H1 (cell line): ENCODE data around the gene CTNNA3. TPM values are rescaled to one million over a fixed set of nuclear protein-coding genes. Genes with fewer than 3 reads are reported as not detected.

Experiments
- CTCF ChIA-PET: fragments of 300-600 bp; sonication (Branson Sonifier 250); formaldehyde crosslinking; loops from one replicate; lab custom pipeline; 2021; ENCODE audit not compliant: partially characterized antibody; lab: Charles Lee
- POLR2A ChIA-PET: fragments of 300-600 bp; sonication (Branson Sonifier 250); formaldehyde crosslinking; loops from one replicate; lab custom pipeline; 2021; ENCODE audit warnings: inconsistent platforms; ENCODE audit not compliant: partially characterized antibody; lab: Charles Lee
- DNase-seq, 2 experiments: peaks; one replicate each; pipeline versions ENCODE4 v3.0.0 to v3.0.0-alpha.2; 2010 to 2022; ENCODE audit warnings: low spot score in 2 of 2, low read depth in 1 of 2, mixed read lengths in 1 of 2
- FAIRE-seq: peaks from 2 replicates; lab custom pipeline; 2011; peaks lifted over from hg19 to GRCh38; lab: Jason Lieb, UNC
- H2AFZ ChIP-seq: 2 replicates; pipeline ENCODE4 v1.8.1; 2012; ENCODE audit warnings: low read length, inconsistent platforms
- H2AK5ac ChIP-seq: 2 replicates; pipeline ENCODE4 v1.6.1; 2013; ENCODE audit warnings: low read depth, low read length
- H2BK120ac ChIP-seq: replicated peaks from 2 replicates; pipeline ENCODE3; 2013; ENCODE audit warnings: low read depth, low read length, inconsistent platforms
- H2BK12ac ChIP-seq: 2 replicates; pipeline ENCODE4 v1.6.1; 2013; ENCODE audit warnings: low read depth, low read length
- H2BK15ac ChIP-seq: 2 replicates; pipeline ENCODE4 v1.6.1; 2013; ENCODE audit warnings: low read length
- H2BK20ac ChIP-seq: 2 replicates; pipeline ENCODE4 v1.6.1; 2013; ENCODE audit warnings: low read length
- H2BK5ac ChIP-seq: 2 replicates; pipeline ENCODE4 v1.6.1; 2013; ENCODE audit warnings: low read depth, low read length
- H3K14ac ChIP-seq: 2 replicates; pipeline ENCODE4 v1.6.1; 2013; ENCODE audit warnings: inconsistent platforms; ENCODE audit not compliant: insufficient read length
- H3K18ac ChIP-seq: 2 replicates; pipeline ENCODE4 v1.6.1; 2013; ENCODE audit warnings: low read length; ENCODE audit errors: extremely low read depth
- H3K23ac ChIP-seq: 2 replicates; pipeline ENCODE4 v1.6.1; 2013; ENCODE audit warnings: inconsistent platforms; ENCODE audit not compliant: insufficient read length
- H3K23me2 ChIP-seq: 2 replicates; pipeline ENCODE4 v1.6.1; 2013; ENCODE audit warnings: low read depth, low read length
- H3K27ac ChIP-seq: 2 replicates; pipeline ENCODE4 v1.6.1; 2011; ENCODE audit warnings: low read depth, low read length, inconsistent platforms
- H3K27me3 ChIP-seq, 4 experiments: replicated peaks in 1 of 4; 1 replicate in 1 of 4; 2 replicates in 3 of 4; pipeline versions ENCODE4 v1.6.1 to v1.8.1; 2011 to 2013; ENCODE audit warnings: low read length in 3 of 4, mild to moderate bottlenecking in 3 of 4, inconsistent platforms in 2 of 4, mixed read lengths in 2 of 4, moderate library complexity in 1 of 4; ENCODE audit not compliant: control insufficient read depth in 3 of 4, insufficient read depth in 3 of 4; ENCODE audit errors: extremely low read depth in 1 of 4
- H3K36me3 ChIP-seq, 4 experiments: 2 replicates each; pipeline versions ENCODE4 v1.6.1 to v1.8.1; 2011 to 2013; ENCODE audit warnings: mild to moderate bottlenecking in 4 of 4, low read length in 3 of 4, moderate library complexity in 2 of 4, control low read depth in 1 of 4, inconsistent platforms in 1 of 4; ENCODE audit not compliant: insufficient read depth in 4 of 4, control insufficient read depth in 2 of 4
- H3K4ac ChIP-seq: replicated peaks from 2 replicates; pipeline ENCODE3; 2013; ENCODE audit warnings: low read length, low read depth, mixed read lengths, inconsistent platforms; ENCODE audit not compliant: insufficient read length
- H3K4me1 ChIP-seq, 4 experiments: replicated peaks in 1 of 4; 1 replicate in 1 of 4; 2 replicates in 3 of 4; pipeline versions ENCODE4 v1.6.1 to v1.8.1; 2011 to 2013; ENCODE audit warnings: low read length in 3 of 4, inconsistent platforms in 2 of 4, mixed read lengths in 1 of 4; ENCODE audit not compliant: insufficient read depth in 4 of 4, control insufficient read depth in 3 of 4
- H3K4me2 ChIP-seq, 2 experiments: 2 replicates each; pipeline versions ENCODE4 v1.6.1 to v1.8.1; 2011 to 2013; ENCODE audit warnings: low read depth in 2 of 2, low read length in 2 of 2, control low read depth in 1 of 2, inconsistent platforms in 1 of 2, mild to moderate bottlenecking in 1 of 2; ENCODE audit not compliant: insufficient read depth in 1 of 2
- H3K4me3 ChIP-seq, 4 experiments: fragments of 200-600, 300-600 bp in 1 of 4; sonication (generic), shearing (Covaris generic), sonication (Bioruptor Twin) in 1 of 4; 2 replicates each; pipeline versions ENCODE4 v1.5.1 to v1.8.1; 2011 to 2016; ENCODE audit warnings: low read length in 4 of 4, low read depth in 3 of 4, control low read depth in 2 of 4, inconsistent platforms in 2 of 4, mild to moderate bottlenecking in 2 of 4, mixed read lengths in 1 of 4, moderate library complexity in 1 of 4; ENCODE audit not compliant: insufficient read depth in 2 of 4; ENCODE audit errors: extremely low read depth in 1 of 4
- H3K56ac ChIP-seq: replicated peaks from 2 replicates; pipeline ENCODE3; 2013; ENCODE audit warnings: low read depth, mild to moderate bottlenecking, mixed read lengths, low read length, inconsistent platforms; ENCODE audit not compliant: insufficient read length
- H3K79me1 ChIP-seq: 2 replicates; pipeline ENCODE4 v1.6.1; 2013; ENCODE audit warnings: low read depth, low read length, control low read depth
- H3K79me2 ChIP-seq, 2 experiments: 2 replicates each; pipeline versions ENCODE4 v1.6.1 to v1.8.1; 2012 to 2013; ENCODE audit warnings: low read length in 2 of 2, mild to moderate bottlenecking in 2 of 2, inconsistent platforms in 1 of 2; ENCODE audit not compliant: insufficient read depth in 2 of 2, control insufficient read depth in 1 of 2
- H3K9ac ChIP-seq, 4 experiments: replicated peaks in 1 of 4; 1 replicate in 1 of 4; 2 replicates in 3 of 4; pipeline versions ENCODE4 v1.6.1 to v1.8.1; 2011 to 2013; ENCODE audit warnings: low read depth in 3 of 4, low read length in 3 of 4, control low read depth in 2 of 4, mild to moderate bottlenecking in 2 of 4, moderate library complexity in 2 of 4, inconsistent platforms in 1 of 4; ENCODE audit errors: extremely low read depth in 1 of 4
- H3K9me3 ChIP-seq, 2 experiments: 2 replicates each; pipeline versions ENCODE4 v1.6.1 to v1.8.1; 2012 to 2013; ENCODE audit warnings: mild to moderate bottlenecking in 2 of 2, moderate library complexity in 2 of 2, control low read depth in 1 of 2, inconsistent platforms in 1 of 2, low read depth in 1 of 2, low read length in 1 of 2, mixed read lengths in 1 of 2; ENCODE audit not compliant: insufficient read depth in 2 of 2
- H4K20me1 ChIP-seq, 2 experiments: replicated peaks in 1 of 2; 2 replicates each; pipeline versions ENCODE3 to v1.8.1; 2011 to 2013; ENCODE audit warnings: inconsistent platforms in 2 of 2, low read length in 2 of 2, mild to moderate bottlenecking in 1 of 2; ENCODE audit not compliant: insufficient read depth in 2 of 2, control insufficient read depth in 1 of 2
- H4K5ac ChIP-seq: 2 replicates; pipeline ENCODE4 v1.6.1; 2013; ENCODE audit warnings: low read length, low read depth, mixed read lengths, inconsistent platforms; ENCODE audit not compliant: insufficient read length
- H4K8ac ChIP-seq: 2 replicates; pipeline ENCODE4 v1.8.0; 2013; ENCODE audit warnings: mild to moderate bottlenecking, moderate library complexity, low read length, inconsistent platforms; ENCODE audit not compliant: insufficient read depth; ENCODE audit errors: extremely low read depth
- H4K91ac ChIP-seq: replicated peaks from 2 replicates; pipeline ENCODE3; 2013; ENCODE audit warnings: low read length, mixed read lengths, inconsistent platforms; ENCODE audit not compliant: insufficient read length
- ASH2L ChIP-seq: fragments of 200-600, 300-600 bp; sonication (generic); IDR thresholded peaks from one replicate; pipeline ENCODE4 v1.7.1; 2017; ENCODE audit warnings: low read length
- BRCA1 ChIP-seq: IDR thresholded peaks from 2 replicates; pipeline ENCODE4 v1.6.1; 2012; ENCODE audit warnings: low read depth, low read length, improper control_type of control experiment
- CHD1 ChIP-seq: IDR thresholded peaks from 2 replicates; pipeline ENCODE4 v1.6.1; 2012; ENCODE audit warnings: low read depth, low read length, improper control_type of control experiment
- JUND ChIP-seq: IDR thresholded peaks from 2 replicates; pipeline ENCODE4 v1.6.1; 2011; ENCODE audit warnings: mild to moderate bottlenecking, improper control_type of control experiment, low read length
- KDM1A ChIP-seq: fragments of 200-600, 300-600 bp; sonication (generic); IDR thresholded peaks from 2 replicates; pipeline ENCODE4 v1.7.1; 2016; ENCODE audit warnings: mild to moderate bottlenecking, low read length, borderline replicate concordance
- KDM5A ChIP-seq: fragments of 200-600 bp; IDR thresholded peaks from 2 replicates; pipeline ENCODE4 v1.7.1; 2012; ENCODE audit warnings: mild to moderate bottlenecking, low read length, inconsistent platforms, mixed read lengths
- MAFK ChIP-seq: IDR thresholded peaks from 2 replicates; pipeline ENCODE4 v1.6.1; 2012; ENCODE audit warnings: low read depth, mild to moderate bottlenecking, improper control_type of control experiment, low read length
- RNF2 ChIP-seq: fragments of 200-900, 300-1000 bp; sonication (generic); IDR thresholded peaks from 2 replicates; pipeline ENCODE4 v1.7.1; 2016; ENCODE audit warnings: borderline replicate concordance, low read depth, mild to moderate bottlenecking, antibody characterized with exemption, low read length; ENCODE audit not compliant: poor library complexity, severe bottlenecking; ENCODE audit errors: missing control alignments
- RXRA ChIP-seq: IDR thresholded peaks from 2 replicates; pipeline ENCODE4 v1.6.1; 2011; ENCODE audit warnings: low read depth, mild to moderate bottlenecking, low read length, moderate library complexity; ENCODE audit not compliant: insufficient read depth
- SIN3A ChIP-seq, 2 experiments: IDR thresholded peaks in 1 of 2; conservative IDR thresholded peaks in 1 of 2; 2 replicates each; pipeline ENCODE4 v1.6.1; 2011 to 2012; ENCODE audit warnings: low read length in 2 of 2, improper control_type of control experiment in 1 of 2, low read depth in 1 of 2, mild to moderate bottlenecking in 1 of 2
- SRF ChIP-seq: IDR thresholded peaks from 2 replicates; pipeline ENCODE4 v1.6.1; 2011; ENCODE audit warnings: mild to moderate bottlenecking, low read depth, low read length, moderate library complexity
- WGBS, 2 experiments: shearing (Covaris generic) in 1 of 2; methylation state at CpG; one replicate each; pipeline versions ENCODE4 v1.1.6 to v1.1.7; 2013 to 2015; ENCODE audit warnings: low lambda C conversion rate in 2 of 2, mixed read lengths in 2 of 2, inconsistent platforms in 1 of 2, low coverage in 1 of 2, missing lambda C conversion rate in 1 of 2; ENCODE audit not compliant: insufficient replicate concordance in 2 of 2, insufficient coverage in 1 of 2, insufficient read length in 1 of 2; ENCODE audit errors: extremely low coverage in 1 of 2, missing lambda C conversion rate in 1 of 2; 5-methylcytosine and 5-hydroxymethylcytosine counted together
- polyA plus RNA-seq, 7 experiments: library from polyadenylated mRNA; depleted of rRNA in 3 of 7; stranded (reverse) in 5 of 7; unstranded in 2 of 7; fragments of >200 nt in 5 of 7; fragments of 200-250 nt in 2 of 7; gene quantifications; 1 replicate in 5 of 7; 2 replicates in 1 of 7; 4 replicates in 1 of 7; pipeline versions ENCODE4 v1.2.1 to v1.2.3, GENCODE V29; 2011 to 2013; ENCODE audit warnings: missing spikeins in 2 of 7, mixed read lengths in 2 of 7
- total RNA-seq: library from RNA; stranded (reverse); fragmentation: NEBNext Ultra II Directional; extraction: Animal tissue kit (Norgen Biotek cat#: 25700); gene quantifications from 2 replicates; pipeline ENCODE4 v1.2.1, GENCODE V29; 2021

CTNNA3 gene
- total and polyA plus RNA-seq, 2 of the 8 experiments (the other 6 are each of a cell fraction or from before 2014, with no cell fraction given) = 1.3 to 1.5 TPM

- H2BK5ac ChIP-seq = no peak overlapping the region
- no peak overlapping the region for H3K4me2 ChIP-seq
- H4K5ac ChIP-seq = no peak overlapping the region
- H3K4ac ChIP-seq = no peak overlapping the region
- H3K36me3 ChIP-seq = no peaks in the 10 kb centered on the region
- H3K4me3 ChIP-seq = no peak overlapping the region
- no peak overlapping the region for H3K14ac ChIP-seq
- no peaks in the 10 kb centered on the region for H3K79me2 ChIP-seq
- no peak overlapping the region for H2BK12ac ChIP-seq
- no peak overlapping the region for H4K8ac ChIP-seq
- no peak overlapping the region for H2BK120ac ChIP-seq
- no peak for FAIRE-seq
- no peak overlapping the region for H3K18ac ChIP-seq
- H3K23ac ChIP-seq = no peak overlapping the region
- CTCF ChIA-PET = no interaction called here
- no peaks in the 10 kb centered on the region for H3K27me3 ChIP-seq
- H3K9ac ChIP-seq = no peak overlapping the region
- H3K27ac ChIP-seq = no peak overlapping the region
- TF ChIP-seq CHD1 = no peak
- TF ChIP-seq JUND = no peak
- TF ChIP-seq RXRA = no peak
- no peak for TF ChIP-seq ASH2L
- TF ChIP-seq MAFK = no peak
- TF ChIP-seq SRF = no peak
- TF ChIP-seq BRCA1 = no peak
- no peak for TF ChIP-seq RNF2
- TF ChIP-seq KDM5A = no peak
- no peak for TF ChIP-seq KDM1A
- TF ChIP-seq SIN3A (conservative IDR thresholded peaks at IDR 0.05 in 1 of 2, IDR thresholded peaks at IDR 0.05 in 1 of 2; ENCODE audit: low read depth in 1 of 2, low read length in 2 of 2) = no peak
- TF ChIP-seq, all 59 proteins: peak for 0
- Histone ChIP-seq H2AFZ (no peak overlapping the region), H3K56ac (no peak overlapping the region), H3K79me1 (no peaks in the 10 kb centered on the region), H4K20me1 (no peaks in the 10 kb centered on the region), H3K23me2 (no peaks in the 10 kb centered on the region), H3K9me3 (no peaks in the 10 kb centered on the region), H2BK15ac (no peak overlapping the region), H3K4me1 (no peaks in the 10 kb centered on the region), H2AK5ac (no peak overlapping the region), H2BK20ac (no peak overlapping the region), H4K91ac (no peak overlapping the region)
- DNase-seq = no peak
- WGBS, 2 experiments = 86% methylated on average over 3 of the region's 3 CpGs; no CpG with 5 or more reads in 1 of the 2 experiments
- POLR2A ChIA-PET = no interaction called here
Observed at GRCh38 chr10:65945061-65945460, 1750.9 kb downstream of the CTNNA3 start.
